ENCODE results near the gene TBL1XR1.

TBL1XR1 gene

DNA sequence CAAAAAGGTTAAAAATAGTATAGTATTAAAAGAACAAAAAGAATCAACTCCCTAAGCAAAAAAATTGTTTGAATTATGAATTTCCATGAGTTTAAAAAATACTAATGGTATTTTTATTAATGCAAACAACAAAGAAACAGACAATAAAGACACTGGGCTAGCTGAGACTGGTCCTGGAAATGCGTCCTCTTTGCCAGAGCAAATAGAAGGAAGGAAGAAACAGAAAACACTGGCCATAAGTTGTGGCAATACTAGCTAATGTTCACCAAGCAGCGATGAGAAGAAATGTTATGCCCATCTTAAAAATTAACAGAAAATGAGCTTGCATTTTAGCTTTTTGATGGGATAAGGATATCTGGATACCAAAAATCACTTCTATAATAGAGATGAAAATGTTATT is 88.6 kb downstream of the TBL1XR1 start:
- DNase-seq (ENCODE audit: low read depth in 2 of 2): no peak

DNA sequence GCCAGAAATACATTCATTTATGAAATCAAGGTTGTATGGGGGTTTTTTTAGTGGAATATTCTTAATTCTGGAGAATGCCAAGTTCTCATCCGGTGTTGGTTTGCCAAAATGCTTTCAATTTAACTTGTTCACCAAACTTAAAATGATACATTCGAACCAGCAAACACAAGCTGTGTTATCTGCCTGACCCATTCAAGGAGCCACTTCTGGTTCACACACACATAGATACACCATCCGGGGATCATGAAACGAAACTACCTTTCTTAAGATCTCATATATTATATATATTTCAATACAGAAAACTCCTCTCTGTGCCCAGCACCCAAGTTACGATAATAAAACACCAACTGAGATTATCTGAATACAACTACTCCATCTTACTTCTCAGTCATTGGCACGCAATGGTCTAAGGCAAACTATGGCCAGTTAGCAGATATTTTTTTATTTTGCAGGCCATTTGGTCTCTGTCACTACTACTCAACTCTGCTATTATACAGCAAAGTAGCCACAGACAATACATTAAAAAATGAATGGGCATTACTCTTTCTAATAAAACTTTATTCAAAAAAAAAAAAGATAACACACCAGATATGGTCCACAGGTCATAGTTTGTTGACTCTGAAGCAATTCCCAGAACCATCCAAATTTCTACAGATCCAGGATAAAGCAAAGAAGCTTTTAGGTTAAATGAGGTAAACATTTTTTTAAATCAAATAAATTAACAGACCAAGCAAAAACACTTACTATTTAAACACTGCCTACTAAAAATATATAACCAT is 89.6 kb downstream of the TBL1XR1 start:
- DNase-seq (ENCODE audit: low read depth in 2 of 2): no peak

DNA sequence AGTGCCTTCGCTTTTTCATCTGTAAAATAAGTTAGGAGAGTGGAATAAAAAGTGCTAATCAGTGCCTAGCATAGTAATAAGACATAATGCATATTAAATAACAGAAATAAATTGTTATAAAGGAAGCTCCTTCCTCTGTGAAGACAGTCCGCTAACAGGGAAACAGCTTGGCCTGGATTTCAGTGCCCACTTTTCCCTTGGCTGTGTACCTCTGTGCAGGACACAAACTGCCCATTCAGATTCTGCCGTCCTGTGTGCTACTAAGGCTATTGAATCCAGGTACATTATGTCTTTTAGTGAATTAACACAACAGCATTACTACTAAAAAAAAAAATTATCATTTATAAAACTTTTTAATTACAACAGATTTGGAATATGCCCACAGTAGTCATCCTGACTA is 90.7 kb downstream of the TBL1XR1 start:
- no peak for DNase-seq (ENCODE audit: low read depth in 2 of 2)

DNA sequence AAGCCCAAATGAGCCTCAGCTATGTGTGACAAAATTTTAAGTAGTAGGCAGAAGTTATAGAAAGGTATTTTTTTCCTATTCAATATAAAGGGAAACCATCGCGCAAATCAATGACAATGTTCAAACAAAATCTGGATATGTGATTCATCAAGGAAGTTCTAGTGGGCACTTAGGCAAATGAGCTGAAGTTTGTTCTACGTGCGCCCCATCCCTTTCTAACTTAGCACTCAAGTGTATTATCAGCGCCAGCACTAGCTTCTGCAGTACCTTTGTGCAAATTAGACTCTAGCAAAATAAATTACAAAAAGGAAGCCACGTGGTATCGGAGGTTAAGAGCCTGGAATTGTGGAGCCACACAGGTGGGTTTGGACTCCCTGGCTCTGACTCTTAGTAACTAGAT is 91.1 kb downstream of the TBL1XR1 start:
- no peak for DNase-seq (ENCODE audit: low read depth in 2 of 2)

DNA sequence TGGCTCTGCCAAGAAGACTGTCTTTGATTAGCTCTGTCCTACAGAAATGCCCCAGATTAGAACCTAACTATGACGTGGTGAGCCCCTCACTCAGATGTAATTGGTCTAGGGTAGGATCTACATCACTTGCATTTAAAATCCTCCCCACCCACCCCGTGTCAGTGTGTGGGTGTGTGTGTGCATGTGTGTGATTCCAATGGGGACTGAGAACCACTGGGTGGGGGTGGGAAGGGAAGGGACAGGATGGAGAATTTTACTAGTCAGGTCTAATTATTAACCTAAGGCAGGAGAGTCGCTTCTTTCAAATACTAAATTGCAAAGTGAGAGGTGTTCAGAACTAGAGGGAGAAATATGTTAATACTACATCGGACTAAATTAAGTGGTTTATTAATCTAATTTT is 91.7 kb downstream of the TBL1XR1 start:
- no peak for DNase-seq (ENCODE audit: low read depth in 2 of 2)

DNA sequence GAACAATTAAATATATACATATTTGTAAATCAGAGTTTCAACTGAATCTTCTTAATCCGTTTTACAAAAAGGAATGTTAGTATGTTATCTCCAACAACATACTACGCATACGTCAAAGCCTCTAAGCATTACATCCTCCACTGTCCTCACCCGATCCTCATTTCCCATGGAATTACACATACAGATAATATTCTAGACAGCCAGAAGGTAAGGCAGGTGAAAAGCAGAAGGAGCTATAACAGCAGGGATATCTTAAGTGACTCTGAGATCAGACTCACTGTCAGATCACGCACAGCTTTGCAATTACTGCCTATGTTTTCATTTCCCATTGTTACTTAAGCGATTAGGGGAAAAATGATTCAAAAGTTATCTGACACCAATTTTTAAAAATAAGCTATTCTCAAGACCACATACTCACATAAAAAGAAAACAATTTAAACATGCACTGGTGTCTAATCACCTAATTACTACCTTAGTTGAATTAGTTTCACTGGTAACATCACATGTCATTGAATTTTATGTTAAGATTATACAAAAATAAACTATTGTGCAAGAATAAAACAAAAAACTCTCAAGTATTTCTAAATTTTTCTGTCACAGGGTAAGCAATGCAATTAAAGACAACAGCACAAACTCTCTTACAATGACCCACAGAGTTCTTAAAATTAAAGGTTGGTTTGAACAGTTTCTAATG is 92.8 kb downstream of the TBL1XR1 start:
- DNase-seq (ENCODE audit: low read depth in 2 of 2): no peak

DNA sequence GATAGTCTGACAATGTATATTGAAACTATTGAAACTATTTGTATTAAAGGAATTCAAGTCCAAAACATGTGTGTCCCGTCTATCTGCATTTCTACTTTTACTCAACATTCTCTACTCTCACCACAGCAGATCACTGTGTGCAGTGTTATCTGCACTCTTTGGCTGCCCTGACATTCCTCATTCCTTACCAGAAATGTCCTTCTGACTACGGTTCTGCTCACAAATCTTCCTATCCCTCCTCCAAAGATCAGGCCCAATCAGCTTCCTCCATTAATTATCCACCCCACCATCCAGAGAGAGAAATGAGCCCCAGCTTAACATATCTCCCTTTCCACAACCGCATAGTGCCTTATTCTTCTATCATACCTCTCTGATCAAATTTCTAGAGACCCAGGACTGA is 94.7 kb downstream of the TBL1XR1 start:
- DNase-seq (ENCODE audit: low read depth in 2 of 2): no peak

DNA sequence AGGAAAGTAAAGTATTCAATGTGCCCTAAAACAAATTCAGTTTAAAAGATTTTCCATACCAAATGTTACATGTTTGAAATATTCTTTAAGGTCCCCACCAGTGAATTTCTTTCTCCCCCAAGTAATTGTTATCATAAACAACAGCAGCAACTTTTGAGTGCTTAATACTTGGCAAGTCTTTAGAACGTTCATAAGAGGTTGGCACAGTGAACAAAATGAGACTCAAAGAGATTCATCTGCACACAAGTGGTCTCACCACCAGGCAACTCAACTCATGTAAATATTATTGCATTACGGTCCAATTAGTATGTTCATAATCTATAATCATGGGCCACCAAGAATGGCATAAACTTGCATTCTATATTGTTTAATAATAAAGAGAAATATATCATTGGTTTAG is 98.7 kb downstream of the TBL1XR1 start:
- no peak for DNase-seq (ENCODE audit: low read depth in 2 of 2)

DNA sequence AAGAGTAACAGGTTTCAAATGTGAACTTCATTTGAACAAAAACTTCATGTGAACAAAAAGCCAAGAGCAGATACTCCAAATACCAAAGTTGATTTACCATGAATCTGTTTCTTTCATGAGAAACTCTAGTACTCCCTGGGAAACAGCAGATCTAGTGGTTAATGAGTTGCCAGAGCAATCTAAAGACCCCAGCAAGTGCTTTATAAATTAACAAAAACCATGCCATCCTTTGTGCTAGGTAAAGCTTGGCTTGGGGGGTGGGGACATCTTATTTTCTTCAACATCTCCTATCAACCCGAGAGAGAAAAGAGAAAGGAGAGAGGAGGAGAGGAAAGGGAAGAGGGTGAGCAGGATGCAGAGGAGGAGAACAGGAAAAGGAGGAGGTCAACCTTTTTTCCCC is 100.7 kb downstream of the TBL1XR1 start:
- no peak for DNase-seq (ENCODE audit: low read depth in 2 of 2)

DNA sequence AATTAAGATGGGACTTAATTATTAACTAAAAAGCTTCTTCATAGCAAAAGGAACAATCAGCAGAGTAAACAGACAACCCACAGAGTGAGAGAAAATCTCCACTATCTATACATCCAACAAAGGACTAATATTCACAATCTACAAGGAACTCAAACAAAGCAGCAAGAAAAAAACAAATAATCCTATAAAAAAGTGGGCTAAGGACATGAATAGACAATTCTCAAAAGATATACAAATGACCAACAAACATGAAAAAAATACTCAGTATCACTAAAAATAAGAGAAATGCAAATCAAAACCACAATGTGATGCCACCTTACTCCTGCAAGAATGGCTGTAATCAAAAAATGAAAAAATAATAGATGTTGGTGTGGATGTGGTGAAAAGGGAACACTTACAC is 103.3 kb downstream of the TBL1XR1 start:
- no peak for DNase-seq (ENCODE audit: low read depth in 2 of 2)

DNA sequence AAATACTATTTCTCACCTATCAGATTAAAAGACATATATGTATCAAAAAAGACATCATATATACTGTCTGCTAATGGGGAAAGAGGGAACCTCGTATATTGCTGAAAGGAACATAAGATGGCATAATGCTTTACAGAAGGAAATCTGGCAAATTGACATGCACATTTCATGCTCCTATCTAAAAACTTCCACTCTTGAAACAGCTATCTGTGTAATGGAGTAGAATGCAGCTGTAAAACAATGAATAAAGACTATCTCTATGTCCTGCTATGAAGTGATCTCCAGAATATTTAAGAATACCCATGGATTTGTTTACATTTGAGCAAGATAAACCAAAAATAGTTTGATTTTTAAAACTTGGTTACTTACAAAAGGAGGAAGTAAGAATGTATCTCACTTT is 107.4 kb downstream of the TBL1XR1 start:
- DNase-seq (ENCODE audit: low read depth in 2 of 2): no peak

DNA sequence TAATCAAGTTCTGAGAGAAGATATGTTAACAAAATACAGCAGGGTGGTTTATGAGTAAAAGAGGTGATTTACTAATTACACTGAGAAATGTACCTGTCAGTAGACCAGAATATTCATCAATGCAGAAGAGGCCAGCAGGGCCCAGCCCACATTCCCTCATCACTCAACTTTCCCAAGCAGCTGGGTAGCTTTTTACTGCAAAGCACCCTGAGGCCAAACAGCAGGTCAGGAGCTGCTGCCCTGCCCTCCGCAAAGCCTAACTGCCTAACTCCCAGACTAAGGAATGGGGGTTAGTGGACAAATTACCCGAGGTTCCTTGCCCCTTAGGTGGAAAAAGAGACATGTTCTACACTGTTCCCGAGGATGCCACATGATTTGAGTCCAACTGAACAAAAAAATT is 108.2 kb downstream of the TBL1XR1 start:
- no peak for DNase-seq (ENCODE audit: low read depth in 2 of 2)

DNA sequence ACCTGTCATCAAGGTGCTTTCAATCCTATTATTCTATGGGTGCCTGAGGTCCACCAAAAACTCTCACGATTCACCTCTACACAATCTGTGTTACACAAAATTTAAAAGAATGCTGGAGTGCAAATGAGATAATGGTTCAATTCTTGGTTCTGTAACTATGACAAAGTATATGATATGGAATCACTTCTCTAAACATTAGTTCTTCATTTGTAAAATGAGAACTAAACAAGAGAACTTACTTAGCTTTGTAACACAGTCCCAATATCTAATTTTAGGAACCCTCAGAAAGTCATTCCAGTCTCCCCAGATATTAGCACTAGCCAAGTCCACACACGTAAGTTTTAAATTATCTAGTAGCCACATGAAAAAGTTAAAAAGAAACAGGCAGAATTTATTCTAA is 111.5 kb downstream of the TBL1XR1 start:
- DNase-seq (ENCODE audit: low read depth in 2 of 2): no peak

DNA sequence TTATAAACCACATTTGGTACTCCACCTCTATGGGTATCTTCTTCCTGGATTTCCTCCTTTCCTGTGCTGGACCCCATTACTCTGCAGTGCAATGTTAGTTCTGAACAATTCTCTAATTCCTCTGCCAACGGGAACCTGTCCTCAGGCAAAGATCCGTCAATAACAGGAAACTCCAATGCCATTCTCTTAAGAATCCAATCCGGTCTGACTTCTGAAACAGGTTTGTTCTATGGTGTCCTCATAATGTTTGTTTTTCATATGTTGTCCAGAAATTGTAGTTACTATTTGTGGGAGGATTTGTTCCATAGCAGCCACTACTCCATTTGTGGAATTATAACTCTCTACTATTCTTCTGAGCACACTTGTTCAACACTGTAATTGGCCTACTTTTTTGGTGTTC is 112.7 kb downstream of the TBL1XR1 start:
- DNase-seq (ENCODE audit: low read depth in 2 of 2): no peak

DNA sequence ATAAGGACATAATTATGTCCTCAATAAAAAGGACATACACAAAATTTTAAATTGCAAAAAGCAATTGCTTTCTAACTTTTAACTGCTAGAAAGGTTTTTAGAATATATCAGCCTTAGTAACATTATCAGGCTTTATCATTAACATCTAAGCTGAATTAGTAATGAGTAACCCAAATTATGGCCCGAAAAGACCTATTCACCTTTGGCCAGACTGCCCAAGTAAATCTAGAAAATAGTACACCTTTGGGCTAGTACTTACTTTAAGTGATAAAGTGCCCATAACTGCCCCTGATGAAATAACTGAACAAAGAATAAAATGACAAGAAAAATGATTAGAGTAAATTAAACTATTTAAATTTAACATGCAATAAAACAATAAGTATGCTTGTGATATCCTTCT is 117.2 kb downstream of the TBL1XR1 start:
- no peak for DNase-seq (ENCODE audit: low read depth in 2 of 2)

DNA sequence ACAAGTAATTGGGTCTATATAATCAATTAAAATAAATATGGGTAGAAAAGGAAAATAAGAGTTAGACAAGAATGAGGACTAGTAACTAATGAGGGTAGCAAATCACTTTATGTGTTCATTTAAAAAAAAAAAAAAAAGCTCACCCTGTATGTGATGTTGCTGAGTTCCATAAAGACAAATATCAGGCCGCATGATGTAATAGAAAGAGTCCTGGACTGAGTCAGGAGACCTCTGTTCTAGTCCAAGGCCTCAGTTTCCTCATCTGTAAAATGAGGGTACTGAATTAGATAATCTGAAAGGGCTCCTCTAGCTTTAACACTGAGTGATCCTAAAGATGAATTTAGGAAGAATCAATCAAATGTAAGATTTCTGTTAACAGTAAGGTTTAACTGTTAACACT is 117.6 kb downstream of the TBL1XR1 start:
- DNase-seq (ENCODE audit: low read depth in 2 of 2): no peak

DNA sequence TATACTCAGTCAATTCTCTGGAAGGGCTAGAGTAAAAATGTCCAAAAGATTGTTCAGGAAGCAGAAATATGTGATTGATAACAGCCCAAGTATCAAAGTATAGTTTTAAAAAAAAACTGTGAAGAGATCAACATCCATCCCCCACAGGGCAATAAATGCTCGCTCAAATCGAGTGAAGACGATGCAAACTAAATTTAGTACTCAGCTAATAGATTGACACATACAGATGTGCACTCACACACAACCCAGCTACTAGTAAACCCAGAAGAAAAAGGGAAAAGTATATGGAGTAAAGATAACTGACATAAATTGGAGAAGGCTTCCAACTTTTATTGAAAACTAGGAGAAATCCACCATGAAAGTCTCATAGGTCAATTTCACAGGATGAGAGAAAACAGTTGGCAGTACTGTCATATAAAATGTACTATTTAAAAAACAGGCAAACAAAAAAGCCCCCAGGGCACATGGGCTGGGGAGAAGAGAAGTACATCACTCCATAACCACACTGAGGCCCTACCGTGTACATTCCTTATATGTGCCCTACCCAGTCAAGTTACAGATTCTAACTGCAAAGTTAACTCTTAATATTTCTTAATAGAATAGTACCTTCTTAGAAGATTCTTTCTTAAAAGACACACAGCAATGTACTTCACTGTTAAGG is 125.7 kb downstream of the TBL1XR1 start:
- no peak for DNase-seq (ENCODE audit: low read depth in 2 of 2)

DNA sequence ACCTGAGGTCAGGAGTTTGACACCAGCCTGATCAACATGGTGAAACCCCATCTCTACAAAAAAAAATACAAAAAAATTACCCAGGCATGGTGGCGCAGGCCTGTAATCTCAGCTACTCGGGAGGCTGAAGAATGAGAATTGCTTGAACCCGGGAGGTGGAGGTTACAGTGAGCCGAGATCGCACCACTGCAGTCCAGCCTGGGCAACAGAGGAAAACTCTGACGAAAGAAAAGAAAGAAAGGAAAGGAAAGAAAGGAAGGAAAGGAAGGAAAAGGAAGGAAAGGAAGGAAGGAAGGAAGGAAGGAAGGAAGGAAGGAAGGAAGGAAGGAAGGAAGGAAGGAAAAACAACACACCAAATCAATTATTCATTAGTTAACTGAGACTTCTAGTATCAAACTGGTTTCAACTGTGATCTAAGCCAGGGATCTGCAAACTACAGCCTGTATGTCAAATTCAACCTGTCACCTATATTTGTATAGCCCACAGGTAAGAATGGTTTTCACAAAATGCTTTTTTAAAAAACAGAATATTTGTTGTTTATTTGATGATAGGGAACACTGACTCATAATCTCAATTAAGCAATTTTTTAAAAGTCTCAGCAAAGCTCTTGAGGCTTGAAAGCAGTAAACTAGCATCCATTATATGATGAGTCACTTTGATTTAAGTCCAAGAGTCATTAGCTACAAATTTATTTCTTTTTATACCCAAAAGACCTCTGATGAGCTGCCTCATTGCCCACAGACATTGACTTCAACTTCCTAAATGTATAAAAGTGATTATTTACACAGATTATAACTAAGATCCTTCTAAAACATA is 127.6 kb downstream of the TBL1XR1 start:
- no peak for DNase-seq (ENCODE audit: low read depth in 2 of 2)

DNA sequence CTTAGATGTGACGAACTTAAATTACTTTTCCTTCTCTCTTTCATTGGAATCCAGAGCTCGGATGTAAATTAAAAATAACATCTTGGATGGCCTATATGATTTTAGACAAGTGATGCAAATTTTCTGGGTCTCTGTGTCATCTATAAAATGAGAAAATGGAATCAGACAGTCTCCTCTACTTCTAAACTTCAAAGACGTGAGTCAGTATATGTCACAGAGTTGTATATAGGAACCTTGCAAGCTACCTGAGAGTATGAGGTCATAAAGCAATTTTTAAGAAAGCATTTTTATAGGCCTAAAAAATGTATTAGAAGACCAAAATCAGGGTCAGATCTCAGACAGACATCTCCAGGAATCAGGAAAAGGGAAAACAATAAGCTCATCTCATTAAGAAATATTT is 128.3 kb downstream of the TBL1XR1 start:
- no peak for DNase-seq (ENCODE audit: low read depth in 2 of 2)

DNA sequence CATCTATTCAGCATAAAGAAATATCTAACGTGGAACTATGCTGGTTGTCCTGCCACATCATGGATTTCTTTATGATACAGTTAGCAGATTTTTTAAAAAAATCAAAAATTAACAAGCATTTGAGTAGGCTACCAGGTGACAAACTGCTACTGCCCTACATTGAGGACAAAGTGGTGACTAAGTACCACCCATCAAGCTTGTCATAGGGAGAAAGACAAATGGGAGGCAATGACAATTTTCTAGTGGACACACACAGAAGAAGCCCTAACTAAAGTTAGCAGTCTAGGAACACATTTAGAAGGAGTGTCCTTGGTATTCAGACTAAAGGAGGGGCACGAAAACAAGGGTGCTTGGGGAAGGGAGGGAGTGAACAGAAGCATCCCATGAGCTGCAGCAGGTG is 131.2 kb downstream of the TBL1XR1 start:
- no peak for DNase-seq (ENCODE audit: low read depth in 2 of 2)

DNA sequence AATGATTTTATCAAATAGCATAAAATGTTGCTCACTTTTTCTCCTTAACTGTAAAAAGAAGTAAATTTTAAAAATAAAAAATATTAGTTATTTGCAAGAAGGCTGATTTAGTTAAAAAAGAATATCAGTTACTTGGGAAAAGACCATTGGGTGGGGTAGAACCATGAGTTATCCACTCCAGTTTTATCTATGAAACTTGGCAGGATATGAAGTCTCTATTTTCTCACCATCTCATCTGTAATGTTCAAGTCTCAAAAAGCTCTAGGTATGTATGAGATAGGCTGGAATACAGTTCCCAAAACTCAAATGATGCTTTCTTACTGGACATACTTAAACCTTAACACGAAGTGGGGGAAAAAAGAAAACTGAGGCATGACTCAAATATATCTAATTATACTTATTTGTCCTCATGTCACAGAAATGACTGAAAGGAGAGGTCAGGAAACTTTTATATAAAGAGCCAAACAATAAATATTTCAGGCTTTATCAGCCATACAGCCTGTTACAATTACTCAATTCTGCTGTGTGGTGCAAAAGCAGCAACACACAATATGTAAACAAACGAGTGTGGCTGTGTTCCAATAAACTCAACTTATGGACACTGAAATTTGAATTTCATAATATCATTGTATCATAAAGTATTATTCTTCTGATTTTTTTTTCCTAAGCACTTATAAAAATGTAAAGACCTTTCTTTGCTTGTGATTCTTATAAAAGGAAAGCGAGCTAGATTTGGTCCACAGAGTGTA is 131.8 kb downstream of the TBL1XR1 start:
- DNase-seq (ENCODE audit: low read depth in 2 of 2): no peak
